ES-I3 (cell line): ENCODE measurements around the gene USP27X.
A peak's percentile ranks its signal among the peaks of the same experiment; 100 is the strongest.

Experiments
- H3K36me3 ChIP-seq: 2 replicates; pipeline ENCODE4 v1.6.1; 2013; ENCODE audit warnings: mild to moderate bottlenecking, low read length, control low read depth, moderate library complexity; ENCODE audit not compliant: insufficient read depth
- H3K4me1 ChIP-seq: 2 replicates; pipeline ENCODE4 v1.6.1; 2013; ENCODE audit warnings: mild to moderate bottlenecking, control low read depth, low read length; ENCODE audit not compliant: insufficient read depth
- H3K9ac ChIP-seq: 2 replicates; pipeline ENCODE4 v1.6.1; 2013; ENCODE audit warnings: low read depth, mild to moderate bottlenecking, low read length, moderate library complexity
- H3K9me3 ChIP-seq: 2 replicates; pipeline ENCODE4 v1.6.1; 2013; ENCODE audit warnings: mild to moderate bottlenecking, low read length, moderate library complexity; ENCODE audit not compliant: control insufficient read depth, insufficient read depth

The USP27X gene

GRCh38 chrX:49878834-49879655, at the start of gene USP27X:
Gene USP27X (plus strand): TSS chrX:49879484. CDS start chrX:49880308, 824 bp downstream.
- Histone ChIP-seq H3K9ac (peak within 1 kb of the TSS; percentile 85), H3K9me3 (no peaks in the 10 kb centered on the region), H3K4me1 (no peaks in the 10 kb centered on the region), H3K36me3 (no peaks in the 10 kb centered on the region; the same call in 1 of the 2 replicates)

GRCh38 chrX:49838374-49838773, 40.9 kb upstream of the USP27X start:
- no peaks in the 10 kb centered on the region for H3K9me3 ChIP-seq
- H3K36me3 ChIP-seq, result no peaks in the 10 kb centered on the region
- H3K9ac ChIP-seq, result no peak overlapping the region
- peaks cover 3% of the 10 kb centered on the region; the same call in 1 of the 2 replicates for H3K4me1 ChIP-seq

- Histone ChIP-seq H3K9ac (no peak overlapping the region), H3K36me3 (no peaks in the 10 kb centered on the region), H3K4me1 (peaks cover 3% of the 10 kb centered on the region; the same call in 1 of the 2 replicates), H3K9me3 (no peaks in the 10 kb centered on the region)
These were observed 38.6 kb upstream of the USP27X start for GRCh38 chrX:49840679-49841078.

GRCh38 chrX:49842621-49843020, 36.7 kb upstream of the USP27X start:
- Histone ChIP-seq H3K9ac (no peak overlapping the region), H3K9me3 (no peaks in the 10 kb centered on the region), H3K4me1 (peaks cover 3% of the 10 kb centered on the region; the same call in 1 of the 2 replicates), H3K36me3 (no peaks in the 10 kb centered on the region)

- Histone ChIP-seq H3K36me3 (no peaks in the 10 kb centered on the region), H3K9me3 (no peaks in the 10 kb centered on the region), H3K4me1 (peaks cover 3% of the 10 kb centered on the region; the same call in 1 of the 2 replicates), H3K9ac (no peak overlapping the region)
These were observed 34.7 kb upstream of the USP27X start for GRCh38 chrX:49844611-49845010.

- Histone ChIP-seq H3K4me1 (peaks cover 3% of the 10 kb centered on the region; the same call in 1 of the 2 replicates), H3K9ac (no peak overlapping the region), H3K36me3 (no peaks in the 10 kb centered on the region), H3K9me3 (no peaks in the 10 kb centered on the region)
These were observed 33.4 kb upstream of the USP27X start for GRCh38 chrX:49845701-49846403.

DNA sequence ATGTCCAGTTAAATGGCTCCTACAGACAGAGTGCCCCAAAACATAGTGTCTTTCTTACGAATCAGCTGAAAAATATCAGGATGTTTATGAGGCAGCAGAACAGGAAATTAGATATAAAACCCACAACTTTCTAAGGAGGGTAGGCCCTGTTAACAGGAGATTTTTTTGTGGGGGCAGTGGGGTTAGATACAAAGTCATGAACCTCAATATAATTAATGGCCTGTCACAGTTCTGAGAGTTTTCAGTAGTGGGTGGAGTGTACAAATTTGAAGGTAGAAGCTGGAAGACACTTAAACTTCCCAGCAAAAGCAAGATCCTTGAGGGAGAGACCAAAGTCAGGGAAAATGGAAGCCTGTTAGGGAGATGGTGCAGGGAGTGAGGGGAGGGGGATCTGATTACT, 32.8 kb upstream of the USP27X start:
- H3K4me1 ChIP-seq, result no peaks in the 10 kb centered on the region
- no peak overlapping the region for H3K9ac ChIP-seq
- H3K36me3 ChIP-seq, result no peaks in the 10 kb centered on the region
- no peaks in the 10 kb centered on the region for H3K9me3 ChIP-seq

DNA sequence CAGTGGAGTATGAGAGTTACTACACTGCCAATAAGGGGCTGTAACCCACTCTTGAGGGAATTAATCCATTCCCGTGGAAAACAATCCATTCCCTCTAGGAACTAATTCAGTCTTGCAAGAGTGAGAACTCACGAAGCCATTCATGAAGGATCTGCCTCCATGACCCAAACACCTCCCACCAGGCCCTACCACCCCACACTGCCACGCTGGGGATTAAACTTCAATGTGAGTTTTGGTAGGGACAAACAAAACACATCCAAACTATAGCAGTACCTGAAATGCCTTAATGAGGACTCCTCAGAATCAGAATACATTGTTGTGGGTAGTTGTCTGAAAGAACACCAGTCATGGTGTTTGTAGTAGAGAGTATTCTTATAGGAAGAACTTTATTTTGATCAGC, 31.0 kb upstream of the USP27X start:
- Histone ChIP-seq H3K9ac (no peak overlapping the region), H3K36me3 (no peaks in the 10 kb centered on the region), H3K4me1 (no peaks in the 10 kb centered on the region), H3K9me3 (no peaks in the 10 kb centered on the region)

DNA sequence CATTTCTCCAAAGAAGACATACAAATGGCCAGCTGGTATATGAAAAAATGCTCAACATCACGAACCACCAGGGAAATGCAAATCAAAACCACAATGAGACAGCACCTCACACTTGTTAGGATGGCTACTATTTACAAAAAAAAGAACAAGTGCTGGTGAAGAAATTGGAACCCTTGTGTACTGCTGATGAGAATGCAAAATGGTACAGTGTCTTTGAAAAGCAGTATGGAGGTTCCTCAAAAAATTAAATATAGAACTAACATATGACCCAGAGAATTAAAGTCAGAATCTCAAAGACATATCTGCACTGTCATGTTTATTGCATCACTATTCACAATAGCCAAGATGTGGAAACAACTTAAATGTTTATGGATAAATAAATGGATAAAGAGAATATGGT, 29.3 kb upstream of the USP27X start:
- no peaks in the 10 kb centered on the region for H3K4me1 ChIP-seq
- H3K9ac ChIP-seq, result no peak overlapping the region
- H3K9me3 ChIP-seq, result no peaks in the 10 kb centered on the region
- no peaks in the 10 kb centered on the region for H3K36me3 ChIP-seq

GRCh38 chrX:49853661-49854060, 25.6 kb upstream of the USP27X start:
- no peaks in the 10 kb centered on the region for H3K9me3 ChIP-seq
- no peaks in the 10 kb centered on the region for H3K4me1 ChIP-seq
- H3K9ac ChIP-seq, result no peak overlapping the region
- no peaks in the 10 kb centered on the region for H3K36me3 ChIP-seq

DNA sequence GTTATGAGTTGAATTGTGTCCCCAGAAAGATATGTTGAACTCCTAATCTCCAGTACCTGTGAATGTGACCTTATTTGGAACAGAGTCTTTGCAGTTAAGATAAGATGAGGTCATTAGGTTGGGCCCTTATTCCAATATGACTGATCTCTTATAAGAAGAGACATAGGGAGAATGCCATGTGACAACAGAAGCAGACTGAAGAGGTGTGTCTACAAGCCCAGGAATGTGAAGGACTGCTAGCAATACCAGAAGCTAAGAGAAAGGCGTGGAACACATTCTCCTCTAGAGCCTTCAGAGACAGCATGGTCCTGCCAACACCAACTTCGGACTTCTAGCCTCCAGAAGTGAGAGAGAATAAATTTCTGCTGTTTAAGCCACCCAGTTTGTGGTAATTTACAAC, 22.5 kb upstream of the USP27X start:
- Histone ChIP-seq H3K4me1 (no peaks in the 10 kb centered on the region), H3K9me3 (no peaks in the 10 kb centered on the region), H3K36me3 (no peaks in the 10 kb centered on the region), H3K9ac (no peak overlapping the region)

DNA sequence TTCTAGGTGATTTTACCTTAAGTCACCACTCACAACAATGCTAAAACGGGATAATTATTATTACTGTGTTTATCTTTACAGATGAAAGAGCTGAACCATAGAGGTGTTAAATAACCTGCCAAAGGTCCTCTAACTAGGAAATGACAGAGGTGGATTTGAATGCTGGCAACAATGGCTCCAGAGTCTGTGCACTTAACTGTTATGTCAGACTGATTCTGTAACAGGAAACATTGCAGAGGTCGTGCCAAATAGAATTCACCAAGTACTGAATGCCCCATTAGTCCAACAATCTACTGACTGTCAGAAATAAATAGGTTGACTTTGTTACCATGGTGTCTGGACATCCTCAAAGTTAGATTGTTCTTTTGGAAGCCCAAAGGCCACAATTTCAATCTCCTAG, 20.9 kb upstream of the USP27X start:
- Histone ChIP-seq H3K9me3 (no peaks in the 10 kb centered on the region), H3K4me1 (no peaks in the 10 kb centered on the region), H3K36me3 (no peaks in the 10 kb centered on the region), H3K9ac (no peak overlapping the region)

- Histone ChIP-seq H3K9me3 (no peaks in the 10 kb centered on the region), H3K4me1 (no peaks in the 10 kb centered on the region), H3K9ac (no peak overlapping the region), H3K36me3 (no peaks in the 10 kb centered on the region)
These were observed 19.8 kb upstream of the USP27X start for GRCh38 chrX:49859491-49859890.

GRCh38 chrX:49860867-49861535, 18.3 kb upstream of the USP27X start:
- Histone ChIP-seq H3K9ac (no peak overlapping the region), H3K36me3 (no peaks in the 10 kb centered on the region), H3K9me3 (no peaks in the 10 kb centered on the region), H3K4me1 (no peaks in the 10 kb centered on the region)
